GM18873 (cell line): ENCODE measurements around the gene CASS4.
"Not testable (repeated sequence)": the region's sequence is repeated elsewhere in the genome, so short reads cannot be mapped to it uniquely, and the experiment has no call there.

Experiments used
- ATAC-seq: cut with Tn5 transposase; IDR thresholded peaks from one replicate; pipeline ENCODE4 v1.9.1; 2021; ENCODE audit warnings: mild to moderate bottlenecking, moderate library complexity, moderate number of reproducible peaks; ENCODE audit not compliant: unreplicated experiment, low FRiP score

Gene CASS4, protein sequence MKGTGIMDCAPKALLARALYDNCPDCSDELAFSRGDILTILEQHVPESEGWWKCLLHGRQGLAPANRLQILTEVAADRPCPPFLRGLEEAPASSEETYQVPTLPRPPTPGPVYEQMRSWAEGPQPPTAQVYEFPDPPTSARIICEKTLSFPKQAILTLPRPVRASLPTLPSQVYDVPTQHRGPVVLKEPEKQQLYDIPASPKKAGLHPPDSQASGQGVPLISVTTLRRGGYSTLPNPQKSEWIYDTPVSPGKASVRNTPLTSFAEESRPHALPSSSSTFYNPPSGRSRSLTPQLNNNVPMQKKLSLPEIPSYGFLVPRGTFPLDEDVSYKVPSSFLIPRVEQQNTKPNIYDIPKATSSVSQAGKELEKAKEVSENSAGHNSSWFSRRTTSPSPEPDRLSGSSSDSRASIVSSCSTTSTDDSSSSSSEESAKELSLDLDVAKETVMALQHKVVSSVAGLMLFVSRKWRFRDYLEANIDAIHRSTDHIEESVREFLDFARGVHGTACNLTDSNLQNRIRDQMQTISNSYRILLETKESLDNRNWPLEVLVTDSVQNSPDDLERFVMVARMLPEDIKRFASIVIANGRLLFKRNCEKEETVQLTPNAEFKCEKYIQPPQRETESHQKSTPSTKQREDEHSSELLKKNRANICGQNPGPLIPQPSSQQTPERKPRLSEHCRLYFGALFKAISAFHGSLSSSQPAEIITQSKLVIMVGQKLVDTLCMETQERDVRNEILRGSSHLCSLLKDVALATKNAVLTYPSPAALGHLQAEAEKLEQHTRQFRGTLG

DNA sequence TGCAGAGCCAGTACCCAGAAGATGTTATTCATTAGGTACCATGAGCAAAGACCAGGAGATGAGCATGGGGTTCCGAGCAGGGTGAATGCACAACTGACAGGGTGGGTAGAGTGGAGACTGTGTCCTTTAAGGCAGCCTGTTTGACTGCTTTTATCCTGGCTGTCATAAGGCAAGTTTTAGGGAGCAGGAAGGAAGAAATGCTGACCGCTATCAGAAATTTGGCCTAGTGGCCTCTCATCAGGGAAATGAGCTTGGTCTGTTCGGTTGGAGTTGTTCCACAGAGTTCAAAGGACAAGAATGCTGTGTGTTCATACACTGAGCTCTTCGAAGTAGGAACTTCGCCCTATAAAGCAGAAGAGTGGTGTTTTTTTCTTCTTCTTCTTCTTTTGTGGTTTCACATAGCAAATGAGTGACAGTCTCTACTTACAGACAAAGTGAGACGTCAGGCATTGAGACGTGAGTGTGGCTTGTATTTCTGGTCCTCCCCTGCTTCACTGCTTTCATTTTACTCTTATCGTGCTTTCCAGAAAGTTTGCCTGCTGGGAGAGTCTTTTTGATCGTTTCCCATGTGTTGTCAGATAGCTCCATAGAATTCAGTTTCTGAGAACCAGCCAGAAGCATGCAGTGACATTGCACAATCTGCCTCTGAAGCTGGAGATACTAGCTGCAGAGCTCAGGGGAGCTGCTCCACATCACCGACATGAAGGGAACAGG, at the start of gene CASS4:
Gene CASS4 (plus strand): TSS at position 502 of the 714 bp plus-strand sequence. CDS start 199 bp downstream, at position 701.
- no peak for ATAC-seq

DNA sequence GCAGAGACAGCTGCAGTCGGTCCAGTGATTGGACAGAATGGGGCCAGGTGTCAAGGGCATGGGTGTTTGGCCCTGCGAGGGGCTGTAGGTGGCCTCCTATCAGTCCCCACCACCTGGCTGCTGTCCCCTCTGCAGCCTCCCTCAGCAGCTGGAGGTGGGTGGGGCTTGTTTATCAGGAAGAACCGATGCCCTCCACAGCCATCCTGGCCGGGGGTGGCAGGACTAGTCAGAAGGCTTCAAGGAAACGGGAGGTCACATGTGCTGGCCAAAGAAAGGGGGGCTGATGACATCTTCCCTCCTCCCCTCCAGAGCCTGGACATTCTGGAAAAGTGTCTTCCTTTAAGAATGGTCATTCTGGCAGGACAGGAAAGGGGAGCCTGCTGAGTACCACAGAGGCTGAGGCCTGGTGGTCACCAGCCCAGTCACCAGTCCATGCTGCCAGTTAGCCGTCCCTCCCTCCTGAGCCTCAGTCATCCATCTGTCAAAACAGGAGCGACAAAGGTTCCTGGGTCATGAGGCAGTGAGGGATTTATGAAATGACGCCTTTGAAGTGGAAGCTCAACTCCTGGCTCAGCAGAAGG, 49.1 kb upstream of the CASS4 start:
- no peak for ATAC-seq

DNA sequence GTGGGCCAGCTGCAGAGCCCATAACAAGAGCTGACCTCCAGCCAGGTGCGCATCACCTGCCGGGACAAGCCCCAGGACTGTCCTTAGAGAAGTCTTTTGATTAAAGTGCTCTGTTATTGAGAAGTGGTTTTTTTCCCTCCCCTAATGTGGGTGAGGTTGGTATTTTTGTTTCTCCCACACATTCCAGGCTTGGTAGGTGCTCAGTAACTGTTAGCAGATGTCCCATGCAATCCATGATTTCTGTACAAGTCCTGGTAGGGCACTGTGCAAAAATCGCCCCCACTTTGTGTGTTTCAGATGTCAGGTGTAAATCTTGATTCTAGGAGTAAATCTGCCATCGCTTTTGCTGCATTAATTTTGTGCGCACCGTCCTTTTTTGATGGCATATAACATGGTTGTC, 48.6 kb upstream of the CASS4 start:
- no peak for ATAC-seq

DNA sequence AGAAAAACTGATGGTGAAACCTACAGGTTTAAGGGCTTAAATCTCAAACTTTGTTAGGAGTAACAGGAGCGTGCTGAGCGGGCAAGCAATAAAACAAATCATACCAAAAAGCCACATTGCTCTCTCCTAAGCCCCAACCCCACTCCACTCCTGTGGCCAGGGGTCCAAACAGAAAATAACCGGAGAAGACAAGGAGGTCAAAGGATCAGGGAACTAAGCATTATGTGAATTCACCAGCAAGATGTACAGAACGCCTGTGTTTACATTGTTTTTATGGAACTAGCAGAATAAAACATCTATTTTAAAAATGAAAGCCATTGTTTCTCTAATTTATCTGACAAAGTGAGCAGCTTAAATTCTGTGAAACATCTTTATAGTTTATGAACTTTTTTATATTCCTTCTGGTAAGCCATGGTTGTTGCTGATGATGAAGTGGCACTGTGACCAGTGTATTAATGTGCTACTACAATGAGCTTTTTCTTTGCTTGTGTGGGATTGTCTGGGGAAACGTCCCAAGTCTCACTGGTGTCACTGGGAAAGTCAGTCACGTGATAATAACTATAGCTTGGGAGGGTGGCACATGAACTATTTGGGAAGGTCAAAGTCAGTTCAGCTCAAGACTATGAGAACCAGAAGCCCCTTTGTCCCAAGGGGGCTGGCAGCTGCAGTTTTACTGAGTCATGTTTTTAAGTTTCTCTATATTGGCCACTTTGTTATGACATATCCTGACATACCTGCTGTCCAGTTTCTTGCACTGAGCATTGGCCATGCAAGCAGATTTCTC, 43.5 kb upstream of the CASS4 start:
- ATAC-seq, result no peak

DNA sequence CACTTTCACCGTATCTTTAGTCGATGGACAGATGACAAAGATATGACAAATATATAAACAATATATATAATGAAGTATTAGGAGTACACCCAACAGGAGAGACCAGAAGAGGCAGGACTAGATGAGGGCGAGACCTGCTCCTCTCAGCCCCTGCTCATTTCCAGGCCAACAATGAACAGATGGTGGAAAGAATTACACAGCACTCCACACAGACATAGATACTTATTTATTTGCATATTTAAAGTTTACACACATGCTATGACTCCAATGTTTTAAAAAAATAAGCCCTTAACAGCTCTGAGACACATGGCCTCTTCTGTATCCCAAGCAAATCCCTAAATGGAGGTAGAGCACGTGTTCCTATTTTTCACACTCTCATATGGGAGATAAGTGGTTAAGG, 42.9 kb upstream of the CASS4 start:
- no peak for ATAC-seq

DNA sequence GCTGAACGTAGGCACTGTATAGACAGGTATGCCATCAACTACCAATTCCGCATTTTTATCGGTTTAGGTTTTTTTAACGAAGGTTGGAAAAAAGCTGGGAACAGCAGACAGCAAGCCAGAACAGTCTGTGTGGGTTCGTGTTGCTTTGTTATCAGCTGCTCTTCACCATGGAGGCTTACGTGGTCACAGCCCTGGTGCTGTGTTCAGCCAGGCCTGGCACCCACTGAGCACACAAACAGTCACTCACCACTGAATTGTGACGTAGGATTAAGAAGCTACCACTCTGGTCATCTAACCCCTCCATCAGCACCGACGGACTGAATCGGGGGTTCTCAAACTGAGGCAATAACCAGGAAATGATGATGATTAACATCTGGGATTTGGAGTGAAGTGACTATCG, 40.1 kb upstream of the CASS4 start:
- no peak for ATAC-seq

DNA sequence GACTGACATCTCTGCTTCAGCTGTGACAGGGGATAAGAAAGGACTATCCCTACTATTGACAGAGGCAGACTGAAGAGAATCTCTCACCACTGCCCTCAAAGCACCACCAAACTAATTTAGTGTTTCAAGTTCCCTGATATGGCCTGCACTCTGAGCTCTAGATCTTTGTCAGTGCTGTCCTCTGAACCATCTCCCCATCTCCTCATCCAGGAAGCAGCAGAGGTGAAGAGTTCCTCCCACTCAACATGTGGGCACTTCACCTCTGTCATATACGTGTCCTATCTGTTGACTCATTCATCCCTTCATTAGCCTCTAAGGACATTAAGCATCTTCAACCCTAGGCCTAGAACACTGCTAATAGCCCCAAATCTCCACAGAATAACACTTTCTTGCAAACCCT, 39.2 kb upstream of the CASS4 start:
- ATAC-seq, result no peak

DNA sequence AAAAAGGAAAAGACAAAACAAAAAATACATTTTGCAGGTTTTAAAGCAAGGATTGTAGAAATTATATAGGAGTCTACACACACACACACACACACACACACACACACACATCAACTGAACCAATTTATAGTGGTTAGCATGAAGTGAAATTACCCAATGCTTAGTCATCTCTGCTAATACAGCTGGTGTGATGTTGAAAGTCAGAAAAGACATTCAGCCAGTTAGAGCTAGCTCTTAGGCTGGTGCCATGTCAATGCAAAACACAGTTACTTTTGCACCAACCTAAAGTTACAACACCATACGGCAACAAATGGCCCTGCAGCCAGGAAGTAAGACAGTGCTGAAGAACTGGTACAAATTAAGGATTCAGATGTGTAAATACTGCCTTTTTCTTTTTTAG, 38.1 kb upstream of the CASS4 start:
- ATAC-seq, result no peak

DNA sequence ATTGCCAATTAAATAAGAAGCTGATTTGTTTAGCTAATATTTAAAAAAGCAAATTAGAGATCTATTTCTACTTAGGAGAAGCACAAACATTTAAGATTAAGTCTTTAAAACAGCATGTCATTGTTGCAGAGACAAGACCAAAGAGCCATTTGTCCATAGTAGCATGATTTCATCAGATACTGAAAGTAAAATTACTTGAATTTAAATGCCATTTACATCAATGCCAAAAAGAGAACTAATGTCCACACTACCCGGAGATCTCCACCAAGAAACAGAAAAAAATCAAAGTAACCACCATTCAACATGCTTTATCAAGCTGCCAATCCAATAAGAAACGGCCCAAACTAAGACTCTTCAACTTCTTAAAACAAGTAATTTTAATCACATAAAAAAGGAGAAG, 35.7 kb upstream of the CASS4 start:
- ATAC-seq, result no peak

DNA sequence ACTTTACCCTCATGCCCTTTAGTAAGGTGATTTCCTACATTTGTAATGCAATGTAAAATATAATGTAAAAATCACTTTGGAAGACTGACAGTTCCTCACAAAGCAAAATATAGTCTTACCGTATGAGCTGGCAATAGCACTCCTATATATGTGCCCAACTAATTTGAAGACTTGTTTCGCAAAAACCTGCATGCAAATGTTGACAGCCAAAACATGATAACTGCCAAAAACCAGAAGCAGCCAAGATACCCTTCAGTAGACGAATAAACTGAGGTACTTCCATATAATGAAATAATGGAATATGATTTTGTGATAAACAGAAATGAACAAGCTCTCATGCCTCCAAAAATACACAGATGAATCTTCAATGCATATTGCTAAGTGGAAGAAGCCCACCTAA, 33.7 kb upstream of the CASS4 start:
- no peak for ATAC-seq

DNA sequence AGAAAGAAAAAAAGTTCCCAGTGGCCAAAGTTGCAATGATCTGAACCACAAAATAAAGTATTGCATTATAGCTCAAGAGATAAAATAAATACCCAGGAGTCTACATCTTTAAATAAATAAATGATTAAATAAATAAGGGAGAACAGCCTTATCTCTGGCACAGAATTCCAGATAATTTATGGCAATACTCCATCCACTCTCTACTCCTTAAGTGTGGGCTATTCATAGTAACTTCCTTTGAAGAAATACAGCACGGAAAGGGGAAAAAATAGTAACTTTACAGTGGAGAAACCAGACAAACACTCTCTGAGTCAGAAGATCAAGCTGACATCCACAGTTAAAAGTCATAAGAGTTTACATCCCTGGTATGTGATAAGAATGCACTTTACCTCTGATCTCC, 31.7 kb upstream of the CASS4 start:
- ATAC-seq, result no peak

DNA sequence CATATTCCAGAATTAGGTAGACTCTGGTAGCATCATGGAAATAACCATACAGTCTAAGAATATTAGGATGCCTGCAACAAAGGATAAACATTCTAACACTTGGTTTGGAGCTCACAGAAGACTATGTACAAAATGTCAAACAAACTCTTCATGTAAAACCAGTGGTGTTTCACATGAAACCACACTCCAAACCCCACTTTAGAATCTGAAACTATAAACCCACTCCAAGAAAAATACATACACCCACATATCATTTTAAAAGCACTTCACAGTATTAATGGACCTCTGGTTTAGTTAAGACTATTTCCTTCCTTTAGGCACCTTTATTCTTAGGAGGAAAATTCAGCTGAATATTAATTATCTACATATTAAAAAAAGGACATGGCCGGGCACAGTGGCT, 30.6 kb upstream of the CASS4 start:
- ATAC-seq, result no peak

DNA sequence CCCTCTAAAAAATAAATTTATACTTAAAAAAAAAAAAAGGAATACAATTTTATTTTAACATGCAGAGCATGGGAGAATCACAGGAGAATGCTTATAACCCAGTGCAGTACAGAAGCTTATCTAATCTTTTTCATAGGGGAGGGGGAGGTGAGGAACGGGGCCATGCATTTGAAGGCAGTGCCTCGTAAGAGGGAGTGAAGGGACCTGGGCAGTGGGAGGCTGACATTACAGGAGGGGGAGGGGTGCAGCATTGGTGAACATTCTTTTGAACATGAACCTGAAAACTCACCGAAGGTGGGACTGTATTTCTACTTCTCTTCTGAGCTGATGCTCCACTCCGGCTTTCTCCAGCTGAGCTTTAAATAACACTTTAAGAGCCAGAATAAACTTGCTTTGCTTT, 29.4 kb upstream of the CASS4 start:
- no peak for ATAC-seq

DNA sequence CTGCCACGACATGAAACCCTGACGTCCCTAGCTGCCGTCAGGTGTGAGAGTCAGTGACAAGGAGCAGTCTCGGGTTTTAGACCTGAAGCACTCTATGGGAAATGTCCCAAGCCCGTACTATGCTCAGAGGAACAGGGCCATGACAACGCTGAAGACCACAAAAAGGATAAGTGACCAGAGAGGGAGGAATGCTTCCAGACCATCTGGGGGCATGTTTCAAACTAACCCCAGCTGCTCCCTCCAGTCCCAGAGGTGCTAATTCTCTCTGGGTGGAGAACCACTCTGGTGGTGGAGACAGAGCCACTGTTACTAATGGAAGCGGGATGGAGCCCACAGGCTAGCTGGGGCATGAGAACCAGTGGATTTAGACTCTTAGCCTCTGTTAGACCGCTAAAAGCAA, 28.7 kb upstream of the CASS4 start:
- ATAC-seq, result no peak

DNA sequence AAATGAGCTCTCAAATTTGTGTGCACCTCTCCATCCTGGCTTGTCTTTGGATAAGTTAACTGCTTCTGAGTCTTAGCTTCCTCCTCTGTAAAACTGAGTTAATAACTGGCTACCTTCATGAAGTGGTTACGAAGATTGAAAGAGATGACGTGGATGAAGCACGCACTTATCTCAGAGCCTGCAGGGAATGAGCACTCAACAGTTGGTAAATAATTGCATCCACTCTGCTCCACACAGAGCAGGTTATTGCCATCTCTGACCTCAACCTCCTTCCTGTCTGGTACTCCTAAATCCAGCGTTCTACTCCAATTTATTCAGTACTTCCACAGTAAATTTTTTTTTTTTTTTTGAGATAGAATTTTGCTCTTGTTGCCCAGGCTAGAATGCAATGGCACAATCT, 26.9 kb upstream of the CASS4 start:
- no peak for ATAC-seq

DNA sequence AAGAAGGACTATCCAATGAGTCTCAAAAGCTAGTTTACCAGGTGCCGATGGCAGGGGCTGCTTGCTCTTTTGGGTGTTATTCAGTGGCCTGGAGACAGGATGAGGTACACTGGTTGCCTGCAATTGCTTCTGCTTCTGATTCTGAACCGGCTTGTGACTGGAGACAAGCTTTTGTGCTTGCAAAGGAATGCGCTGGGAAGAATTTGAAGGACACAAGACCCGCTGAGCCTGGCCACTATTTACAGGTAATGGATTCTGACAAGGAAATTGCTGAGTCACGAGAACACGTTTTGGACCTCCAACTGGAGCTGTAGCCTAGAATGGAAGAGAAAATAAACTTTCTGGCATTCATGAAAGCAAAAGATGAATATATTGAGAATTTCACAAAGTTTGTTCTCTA, 25.8 kb upstream of the CASS4 start:
- no peak for ATAC-seq

DNA sequence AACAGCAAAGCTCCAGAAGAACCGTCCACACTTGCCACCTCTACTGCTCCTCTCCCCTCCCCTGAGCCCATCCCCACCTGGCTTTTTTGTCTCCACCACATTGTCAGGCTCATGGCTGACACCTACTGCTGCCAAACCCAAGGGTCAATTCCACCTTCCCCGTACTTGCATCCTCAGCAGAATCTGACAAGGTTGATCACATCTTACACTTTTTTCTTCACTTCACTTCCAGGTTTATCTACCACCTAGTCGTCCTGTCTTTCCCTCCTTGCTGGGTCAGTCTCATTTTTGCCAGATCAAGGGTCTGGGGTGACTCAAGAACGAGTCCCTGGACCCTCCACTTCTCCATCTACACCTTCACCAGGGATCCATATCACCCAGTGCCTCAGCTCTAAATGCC, 23.2 kb upstream of the CASS4 start:
- ATAC-seq, result no peak

DNA sequence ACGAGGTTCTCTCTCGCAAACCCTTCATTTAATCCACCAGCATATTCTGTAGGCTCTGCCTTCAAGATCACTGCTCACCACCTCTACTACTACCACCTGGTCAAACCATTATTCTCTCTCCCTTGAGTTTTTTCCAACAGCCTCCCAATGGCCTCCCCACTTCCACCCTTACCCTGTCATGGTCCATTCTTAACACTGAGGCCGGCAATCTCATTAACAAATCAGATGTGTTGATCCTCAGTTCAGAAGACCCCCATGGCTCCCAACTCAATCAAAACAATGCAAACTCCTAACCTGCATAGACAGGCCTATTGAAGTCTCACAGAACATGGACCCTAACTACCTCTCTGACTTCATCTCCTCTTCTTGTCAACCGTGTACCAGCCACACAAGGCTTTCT, 22.3 kb upstream of the CASS4 start:
- no peak for ATAC-seq

DNA sequence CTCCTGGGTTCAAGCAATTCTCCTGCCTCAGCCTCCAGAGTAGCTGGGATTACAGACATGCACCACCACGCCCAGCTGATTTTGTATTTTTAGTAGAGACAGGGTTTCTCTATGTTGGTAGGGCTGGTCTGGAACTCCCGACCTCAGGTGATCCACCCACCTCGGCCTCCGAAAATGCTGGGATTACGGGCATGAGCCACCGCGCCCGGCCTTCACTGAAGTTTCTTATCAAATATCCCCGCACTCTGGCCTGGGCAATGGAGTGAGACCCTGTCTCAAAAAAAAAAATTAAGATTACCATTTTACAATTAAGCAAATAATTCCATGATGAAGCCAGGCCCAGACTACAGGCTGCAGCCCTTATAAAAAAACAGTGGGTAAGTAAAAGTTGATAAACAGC, 21.7 kb upstream of the CASS4 start:
- not testable (repeated sequence) for ATAC-seq

DNA sequence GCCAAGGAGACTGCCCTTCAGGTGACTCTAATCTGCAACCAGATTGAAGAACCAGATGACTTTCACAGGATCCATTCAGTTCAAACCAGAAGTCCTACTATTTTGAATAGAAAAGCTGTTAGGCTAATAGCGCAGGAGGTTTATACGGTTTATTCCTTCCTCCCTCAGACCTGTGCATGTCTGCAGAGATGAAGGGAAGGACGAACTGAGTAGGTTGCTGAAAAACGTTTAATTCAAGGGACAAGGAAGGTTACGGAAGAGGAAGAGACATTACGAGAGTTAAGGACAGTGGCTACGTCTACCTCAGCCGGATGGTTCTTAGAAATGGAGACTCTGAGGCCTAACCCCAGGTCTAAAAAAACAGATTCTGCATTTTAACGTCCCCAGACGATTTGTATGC, 21.0 kb upstream of the CASS4 start:
- ATAC-seq, result no peak
